ENCODE measurements around the gene PTN.

- TF ChIP-seq CTCF (IDR thresholded peaks at IDR 0.05) = no peak
- TF ChIP-seq POLR2AphosphoS5 (IDR thresholded peaks at IDR 0.05) = no peak
- no peak for TF ChIP-seq POLR2A (IDR thresholded peaks at IDR 0.05)
- TF ChIP-seq EP300 (IDR thresholded peaks at IDR 0.05) = no peak
Observed at GRCh38 chr7:137203351-137203750, 140.2 kb downstream of the PTN start.
